ENCODE measurements around the gene DENND1A.

DNA sequence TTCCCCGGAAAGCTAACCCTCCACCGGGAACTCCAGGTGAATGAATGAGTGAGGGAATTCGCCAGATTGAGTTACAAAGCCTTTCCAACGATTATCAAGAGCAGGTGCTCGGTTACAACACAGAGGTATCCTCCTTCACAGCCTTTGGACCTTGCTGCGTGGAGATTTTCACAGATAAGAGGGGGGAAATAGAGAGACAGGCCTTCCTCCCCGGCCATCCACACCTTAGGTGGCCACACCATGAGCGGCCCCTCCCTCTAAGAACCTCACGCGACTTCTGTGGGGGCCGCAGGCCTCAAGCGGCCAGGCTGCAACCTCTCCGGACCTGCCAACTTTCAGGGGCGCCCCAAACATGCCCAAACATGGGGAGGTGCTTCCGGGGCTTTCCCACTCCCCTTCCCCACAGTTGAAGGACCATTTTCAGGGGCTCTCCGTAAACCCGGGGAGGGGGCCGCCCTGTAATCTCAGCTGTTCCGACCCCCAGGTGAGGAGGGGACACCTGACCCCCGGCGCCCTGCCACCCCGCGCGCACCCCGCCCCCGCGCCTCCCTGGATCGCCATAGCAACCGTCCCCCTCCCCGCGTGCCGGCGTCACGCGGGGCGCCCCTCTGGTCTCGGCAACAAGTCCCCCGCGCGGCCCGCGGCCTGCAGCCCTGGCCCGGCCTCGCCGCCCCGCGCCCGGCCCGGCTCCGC, 603 bp downstream of the DENND1A start:
- TF ChIP-seq, protein P1, sequence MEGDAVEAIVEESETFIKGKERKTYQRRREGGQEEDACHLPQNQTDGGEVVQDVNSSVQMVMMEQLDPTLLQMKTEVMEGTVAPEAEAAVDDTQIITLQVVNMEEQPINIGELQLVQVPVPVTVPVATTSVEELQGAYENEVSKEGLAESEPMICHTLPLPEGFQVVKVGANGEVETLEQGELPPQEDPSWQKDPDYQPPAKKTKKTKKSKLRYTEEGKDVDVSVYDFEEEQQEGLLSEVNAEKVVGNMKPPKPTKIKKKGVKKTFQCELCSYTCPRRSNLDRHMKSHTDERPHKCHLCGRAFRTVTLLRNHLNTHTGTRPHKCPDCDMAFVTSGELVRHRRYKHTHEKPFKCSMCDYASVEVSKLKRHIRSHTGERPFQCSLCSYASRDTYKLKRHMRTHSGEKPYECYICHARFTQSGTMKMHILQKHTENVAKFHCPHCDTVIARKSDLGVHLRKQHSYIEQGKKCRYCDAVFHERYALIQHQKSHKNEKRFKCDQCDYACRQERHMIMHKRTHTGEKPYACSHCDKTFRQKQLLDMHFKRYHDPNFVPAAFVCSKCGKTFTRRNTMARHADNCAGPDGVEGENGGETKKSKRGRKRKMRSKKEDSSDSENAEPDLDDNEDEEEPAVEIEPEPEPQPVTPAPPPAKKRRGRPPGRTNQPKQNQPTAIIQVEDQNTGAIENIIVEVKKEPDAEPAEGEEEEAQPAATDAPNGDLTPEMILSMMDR (IDR thresholded peaks at IDR 0.05): no peak
- TF ChIP-seq POLR2A (IDR thresholded peaks at IDR 0.05) (no peak), POLR2AphosphoS5 (IDR thresholded peaks at IDR 0.05) (no peak)
